ENCODE results near the gene CDHR2.
A peak's percentile ranks its signal among the peaks of the same experiment; 100 is the strongest.
"Not testable (repeated sequence)": the region's sequence is repeated elsewhere in the genome, so short reads cannot be mapped to it uniquely, and the experiment has no call there.

CDHR2 gene

DNA sequence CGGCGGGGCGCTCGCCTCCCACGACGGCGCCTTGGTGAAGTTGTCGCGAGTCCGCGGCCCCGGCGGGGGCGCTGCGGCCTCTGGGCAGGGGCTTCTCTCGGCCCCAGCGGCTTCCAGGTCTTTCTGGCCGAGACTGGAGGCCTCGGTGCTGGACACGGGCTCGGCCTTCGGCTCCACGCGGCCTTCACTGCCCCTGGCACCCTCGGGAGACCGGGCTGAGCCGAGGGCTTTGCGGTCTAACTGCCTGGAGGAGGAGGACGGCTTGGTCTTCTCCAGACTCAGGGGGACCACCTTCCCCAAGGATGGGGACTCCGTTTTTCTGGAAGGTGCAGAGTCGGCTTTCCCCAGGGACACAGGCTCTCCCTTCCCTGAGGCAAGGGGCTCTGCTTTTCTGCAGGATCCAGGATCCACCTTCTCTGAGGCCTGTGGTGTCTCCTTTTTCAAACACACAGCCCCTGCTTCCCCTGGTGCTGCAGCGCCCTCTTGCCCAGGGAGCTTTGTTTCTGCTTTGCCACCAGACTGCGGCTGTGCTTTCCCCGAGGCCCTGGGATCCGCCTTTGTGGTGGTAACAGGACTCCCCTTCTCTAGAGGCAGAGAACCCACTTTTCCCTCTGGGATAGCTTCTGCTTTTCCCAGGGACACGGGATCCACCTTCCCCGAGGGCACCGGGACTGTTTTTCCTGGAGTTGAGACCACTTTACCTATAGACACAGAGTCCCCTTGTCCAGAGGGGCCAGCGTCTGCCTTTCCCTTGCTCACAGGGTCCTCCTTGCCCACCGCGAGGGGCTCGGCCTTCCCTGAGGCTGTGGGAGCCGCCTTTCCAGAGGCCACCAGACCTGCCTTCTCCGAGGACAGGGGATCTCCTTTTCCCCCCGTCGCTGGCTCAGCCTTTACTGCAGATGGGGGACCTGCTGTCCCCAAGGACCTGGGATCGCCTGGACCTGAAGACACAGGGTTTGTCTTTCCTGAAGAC is 48.6 kb downstream of the CDHR2 start:
- peak; percentile 85 for DNase-seq

DNA sequence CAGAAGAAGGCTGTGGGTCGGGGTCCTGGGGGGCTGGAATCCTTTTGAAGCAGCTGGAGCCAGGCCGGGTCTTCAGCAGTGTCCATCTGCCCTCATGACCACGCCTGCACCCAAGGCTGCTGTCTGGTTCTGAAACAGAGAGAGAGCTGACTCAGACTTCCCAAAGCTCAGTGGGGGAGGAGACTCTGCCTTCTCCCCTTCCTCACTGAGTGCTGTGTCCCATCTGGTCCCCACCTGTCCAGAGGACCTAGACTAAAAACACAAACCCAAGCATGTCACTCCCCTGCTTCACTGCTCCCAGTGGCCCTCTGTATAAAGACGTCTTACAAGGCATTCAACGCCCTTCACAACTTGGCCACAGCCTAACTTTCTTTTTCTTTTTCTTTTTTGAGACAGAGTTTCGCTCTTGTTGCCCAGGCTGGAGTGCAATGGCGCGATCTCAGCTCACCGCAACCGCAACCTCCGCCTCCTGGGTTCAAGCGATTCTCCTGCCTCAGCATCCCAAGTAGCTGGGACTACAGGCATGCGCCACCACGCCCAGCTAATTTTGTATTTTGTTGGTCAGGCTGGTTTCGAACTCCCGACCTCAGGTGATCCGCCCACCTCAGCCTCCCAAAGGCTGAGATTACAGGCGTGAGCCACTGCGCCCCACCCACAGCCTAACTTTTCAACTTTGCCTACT is 50.7 kb downstream of the CDHR2 start:
- DNase-seq = not testable (repeated sequence)

DNA sequence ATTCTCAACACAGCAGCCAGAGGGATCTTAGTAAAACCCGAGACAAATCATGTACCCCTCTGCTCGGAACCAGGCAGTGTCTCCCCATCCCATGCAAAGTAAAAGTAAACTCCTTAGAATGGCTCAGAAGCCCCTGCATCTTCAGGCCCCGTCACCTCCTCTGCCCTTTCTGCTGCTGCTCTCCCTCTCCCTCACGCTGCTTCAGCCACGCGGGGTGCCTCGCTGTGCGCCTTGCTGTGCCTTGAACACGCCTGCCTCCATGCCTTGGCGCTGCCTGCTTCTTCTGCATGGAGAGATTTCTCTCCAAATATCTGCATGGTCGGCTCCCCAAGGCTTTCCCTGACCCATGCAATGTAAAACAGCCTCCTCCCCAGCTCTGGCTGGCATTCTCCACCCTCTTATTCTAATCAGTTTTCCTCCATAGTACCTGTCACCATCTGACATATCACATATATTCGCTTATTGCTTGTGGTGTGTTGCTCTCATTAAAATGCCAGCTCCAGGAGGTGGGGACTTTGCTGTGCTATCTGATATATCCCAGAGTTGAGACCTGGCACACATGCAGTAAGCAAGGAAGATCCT is 52.9 kb downstream of the CDHR2 start:
- no peak for DNase-seq

DNA sequence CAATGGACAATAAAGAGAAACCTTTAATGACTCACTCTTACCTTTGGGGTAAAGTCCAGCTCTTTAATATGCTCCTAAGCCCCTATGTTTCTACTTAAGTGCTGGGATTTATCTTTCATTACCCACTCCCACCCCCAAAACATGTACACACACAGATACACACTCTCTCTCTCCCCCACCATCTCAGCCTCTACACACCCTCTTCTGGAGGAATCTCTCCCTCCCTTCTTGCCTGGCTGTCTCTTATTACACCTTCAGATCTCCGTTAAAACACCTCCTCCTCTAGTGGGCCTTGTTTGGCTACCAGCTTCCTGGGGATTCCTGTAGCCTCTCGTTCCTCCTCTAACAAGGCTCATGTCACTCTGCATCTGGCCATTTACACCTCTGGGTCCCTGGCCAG is 53.9 kb downstream of the CDHR2 start:
- DNase-seq = no peak

DNA sequence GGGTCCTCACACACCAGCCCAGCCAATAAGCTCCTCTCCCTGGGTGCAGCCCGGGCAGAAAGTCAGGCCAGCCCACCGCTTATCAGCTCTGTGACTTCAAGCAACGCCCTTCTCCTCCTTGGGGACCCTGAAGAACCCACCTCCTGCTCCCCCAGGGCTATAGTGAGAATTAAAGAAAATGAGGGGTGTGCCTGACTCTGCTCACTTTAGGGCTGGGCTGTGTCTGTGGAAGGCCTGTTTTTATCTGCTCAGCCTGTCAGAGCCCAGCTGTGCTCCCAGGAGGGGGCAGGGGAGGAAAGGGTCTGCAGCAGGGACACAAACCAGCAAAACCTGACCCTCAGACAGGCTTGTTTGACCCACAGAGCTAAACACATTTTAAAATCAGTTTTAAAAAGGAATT is 56.9 kb downstream of the CDHR2 start:
- no peak for DNase-seq

DNA sequence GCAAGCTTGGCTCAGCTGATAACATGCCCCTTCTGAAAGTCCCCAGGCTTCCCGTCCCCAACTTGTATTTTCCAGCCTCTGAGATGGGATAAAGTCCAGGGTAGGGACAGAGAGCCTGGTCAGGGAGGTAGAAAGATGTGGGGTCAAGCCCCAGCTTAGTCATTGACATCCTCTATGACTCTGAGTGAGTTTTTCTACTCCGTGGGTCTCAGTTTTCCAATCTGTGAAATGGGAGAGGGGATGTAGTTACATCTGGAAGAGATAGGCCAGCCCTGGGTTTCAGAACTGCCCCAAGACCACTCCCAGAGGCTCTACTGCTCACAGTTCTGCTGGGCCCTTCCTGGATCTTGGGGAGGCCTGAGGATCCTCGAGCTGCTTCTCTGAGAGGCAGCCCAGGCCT is 57.7 kb downstream of the CDHR2 start:
- no peak for DNase-seq

DNA sequence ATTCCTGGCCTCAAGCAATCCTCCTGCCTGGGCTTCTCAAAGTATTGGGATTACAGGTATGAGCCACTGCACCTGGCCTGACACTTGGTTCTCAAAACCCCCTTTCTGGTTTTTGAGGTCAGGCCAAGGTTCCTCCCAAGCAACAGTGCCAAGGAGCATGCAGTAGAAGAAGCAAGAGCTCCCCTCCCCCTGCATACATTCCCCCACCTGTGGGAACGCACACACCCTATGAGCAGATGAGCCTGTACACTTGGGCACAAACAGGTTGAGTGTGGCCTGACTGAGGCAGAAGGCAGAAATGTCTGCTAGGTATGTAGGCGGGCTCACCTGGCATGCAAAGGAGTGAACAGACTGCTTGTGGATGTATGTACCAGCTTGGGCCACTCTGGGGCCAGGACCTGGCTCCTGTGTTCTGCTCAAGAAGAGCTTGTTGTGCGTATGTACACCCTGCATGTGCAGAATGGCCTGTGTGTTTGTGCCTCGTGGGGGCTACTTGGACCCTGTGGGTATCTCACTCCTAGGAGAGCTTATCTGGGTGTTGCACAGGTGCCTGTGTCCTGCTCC is 59.1 kb downstream of the CDHR2 start:
- DNase-seq = no peak

DNA sequence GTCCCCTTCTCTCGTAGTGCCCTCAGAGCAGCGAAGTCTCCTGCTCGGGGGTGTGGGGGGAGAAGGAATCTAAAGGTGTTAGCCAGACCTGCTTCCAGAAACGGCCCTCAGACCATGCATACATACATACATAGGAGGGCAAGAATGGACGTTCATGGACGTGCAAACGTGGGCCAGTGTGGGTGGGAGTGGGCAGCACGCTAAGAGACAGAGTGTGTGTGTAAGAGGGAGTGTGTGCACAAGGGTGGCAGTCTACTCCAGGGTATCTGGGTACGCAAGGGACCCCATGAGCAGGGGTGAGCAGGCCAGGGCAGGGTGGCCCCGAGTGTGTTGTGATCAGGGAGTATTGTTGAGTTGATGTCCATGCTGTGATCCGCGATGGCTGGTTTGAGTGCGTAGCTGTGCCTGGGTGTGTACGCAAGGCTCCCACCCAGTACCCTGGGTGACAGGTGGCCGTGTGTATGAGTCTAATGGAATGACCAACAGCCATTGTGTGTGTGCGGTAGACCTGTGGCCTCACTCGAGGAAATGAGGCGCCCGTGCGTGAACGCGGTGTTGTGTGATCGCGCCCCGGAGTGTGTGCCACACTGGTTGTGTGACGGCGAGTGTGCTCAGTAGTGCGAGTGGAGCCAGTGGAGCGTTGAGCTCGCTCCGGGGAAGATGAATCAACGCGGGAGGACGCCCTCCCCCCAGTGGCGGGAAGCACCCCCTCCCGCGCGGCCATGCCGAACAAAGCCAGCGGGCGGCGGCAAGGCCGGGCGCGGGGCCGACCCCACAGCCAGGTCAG is 60.0 kb downstream of the CDHR2 start:
- DNase-seq = no peak

DNA sequence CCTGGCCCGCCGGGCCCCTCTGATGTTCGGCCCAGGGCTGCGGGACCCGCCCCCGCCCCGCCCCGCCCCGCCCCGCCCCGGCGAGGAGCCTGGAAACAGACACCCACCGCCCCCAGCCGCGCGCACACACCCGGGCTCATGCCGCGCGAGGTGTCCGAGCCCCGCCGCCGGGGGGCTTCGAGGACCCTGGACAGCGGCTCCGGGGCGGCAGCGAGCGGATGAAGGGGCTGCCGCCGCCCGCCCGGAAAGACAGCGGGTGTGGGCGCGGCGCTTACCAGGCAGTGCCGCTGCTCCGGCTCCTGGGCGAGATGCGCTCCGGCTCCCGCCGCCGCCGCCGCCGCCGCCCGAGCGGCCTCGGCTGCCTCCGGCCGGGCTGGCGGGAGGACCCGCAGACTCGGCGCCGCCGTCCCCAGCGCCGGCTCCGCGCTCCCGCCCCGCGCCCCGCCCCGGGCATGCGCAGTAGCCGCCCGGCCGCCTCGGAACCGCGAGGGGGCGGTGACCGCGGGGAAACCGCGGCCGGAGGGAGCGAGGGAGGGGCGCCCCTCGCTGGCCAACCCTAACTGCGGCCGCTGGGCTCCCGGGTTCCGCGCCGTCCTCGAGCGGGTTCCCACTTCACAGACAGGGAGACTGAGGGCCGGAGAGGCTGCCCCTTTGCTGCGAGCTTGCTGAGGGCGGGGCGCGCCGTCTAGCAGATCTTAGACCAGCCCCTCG is 60.7 kb downstream of the CDHR2 start, which contains the start of gene GPRIN1:
GPRIN1 (minus strand) TSS at position 433 of the 711 bp plus-strand sequence. CDS start 10,322 bp downstream, outside the sequence.
- DNase-seq = peak; percentile 97

DNA sequence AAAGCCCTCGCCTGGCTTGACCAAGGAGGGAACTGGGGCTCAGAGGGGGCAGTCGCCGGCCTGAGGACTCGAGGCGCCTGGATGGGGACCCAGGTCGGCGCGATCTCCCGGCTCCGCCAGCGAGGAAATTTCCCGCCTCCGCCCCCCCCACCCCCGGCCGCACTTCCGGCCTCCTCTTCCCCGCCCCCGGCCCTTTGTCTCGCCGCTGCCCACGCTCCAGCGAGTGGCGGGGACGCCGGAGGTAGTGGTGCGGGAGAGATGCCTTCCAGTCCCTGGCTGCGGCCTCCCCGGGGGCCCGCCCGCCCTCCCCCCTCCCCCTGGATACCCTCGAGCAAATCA is 61.3 kb downstream of the CDHR2 start:
- no peak for DNase-seq

DNA sequence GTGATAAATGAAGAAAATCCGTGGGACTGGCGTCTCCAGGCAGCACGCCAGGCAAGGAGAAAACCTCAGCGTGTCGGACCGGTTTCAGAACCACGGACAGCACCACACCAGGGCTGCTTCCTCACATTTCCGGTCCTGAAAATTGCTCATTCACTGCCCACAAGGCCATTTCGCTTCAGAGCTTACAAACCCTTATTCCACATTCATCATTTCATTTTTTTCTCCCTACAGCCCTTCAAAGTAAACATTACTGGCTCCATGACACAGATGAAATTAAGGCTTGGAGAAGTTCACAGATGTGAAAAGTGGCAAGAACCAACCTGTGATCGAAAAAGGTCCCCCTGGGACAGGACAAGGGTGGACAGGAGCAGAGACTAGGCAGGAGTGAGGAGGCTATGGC is 62.3 kb downstream of the CDHR2 start:
- DNase-seq = no peak

DNA sequence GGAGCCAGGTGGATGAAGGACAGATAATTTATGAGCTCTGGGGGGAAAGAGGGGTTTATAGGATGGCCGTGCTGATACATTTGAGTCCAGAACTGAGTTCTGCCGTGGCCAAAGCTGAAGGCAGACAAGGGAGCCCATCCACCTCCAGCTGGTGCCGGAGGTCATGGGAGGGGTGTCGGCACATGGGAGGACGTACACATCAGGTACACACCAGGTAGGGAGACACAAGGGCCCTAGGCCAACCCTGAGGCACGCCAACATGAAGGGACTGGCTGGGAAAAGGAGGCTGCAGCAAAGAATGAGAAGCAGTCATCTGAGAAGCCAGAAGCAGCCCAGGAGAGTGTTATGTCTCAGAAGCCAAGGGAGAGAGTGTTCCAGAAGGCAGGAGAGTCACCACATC is 62.9 kb downstream of the CDHR2 start:
- no peak for DNase-seq

DNA sequence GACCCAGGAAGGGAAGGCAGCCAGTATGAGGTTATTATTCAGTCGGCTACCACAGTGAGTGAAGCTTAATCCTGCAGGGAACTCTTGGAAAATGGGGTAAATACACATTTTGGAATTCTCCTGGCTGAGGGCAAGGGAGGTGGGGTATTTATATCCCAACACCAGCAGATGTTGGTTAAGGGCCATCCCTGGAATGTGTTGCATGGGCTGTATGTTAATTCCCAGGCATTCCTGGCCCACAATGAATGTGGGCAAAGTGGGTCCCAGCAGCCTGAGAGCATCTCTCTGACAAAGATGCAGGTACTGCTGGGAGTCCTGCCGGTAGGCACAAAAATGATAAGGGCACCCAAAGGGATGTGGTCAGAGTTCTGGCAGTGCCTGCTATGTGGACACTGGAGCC is 63.7 kb downstream of the CDHR2 start:
- DNase-seq = no peak

DNA sequence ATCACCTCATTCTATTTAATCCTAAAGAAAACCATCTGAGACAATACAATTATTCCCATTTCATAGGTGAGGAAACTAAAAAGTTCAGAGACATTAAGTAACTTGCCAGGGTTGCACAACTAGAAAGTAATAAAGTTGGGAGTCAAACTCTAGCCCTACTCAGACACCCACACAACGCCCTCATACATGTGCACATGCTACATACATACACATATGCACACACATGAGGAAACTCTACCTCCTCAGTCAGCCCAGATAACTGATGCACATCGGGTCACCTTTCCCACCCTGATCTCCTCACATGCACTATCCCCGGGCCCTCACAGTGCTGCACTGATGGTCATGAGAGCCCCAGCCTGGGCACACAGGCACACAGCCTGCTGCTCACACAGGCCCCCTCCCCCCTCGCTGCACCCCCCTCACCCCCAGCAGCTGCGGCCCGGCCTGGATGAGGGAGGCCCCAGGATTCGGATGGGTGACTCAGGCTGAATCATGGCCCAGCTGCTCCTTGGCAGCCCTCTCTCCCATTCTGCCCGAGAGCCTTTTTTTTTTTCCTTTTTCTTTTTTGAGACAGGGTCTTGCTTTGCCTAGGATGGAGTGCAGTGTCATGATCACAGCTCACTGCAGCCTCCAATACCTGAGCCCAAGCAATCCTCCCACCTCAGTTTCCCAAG is 65.8 kb downstream of the CDHR2 start:
- DNase-seq = peak; percentile 93

DNA sequence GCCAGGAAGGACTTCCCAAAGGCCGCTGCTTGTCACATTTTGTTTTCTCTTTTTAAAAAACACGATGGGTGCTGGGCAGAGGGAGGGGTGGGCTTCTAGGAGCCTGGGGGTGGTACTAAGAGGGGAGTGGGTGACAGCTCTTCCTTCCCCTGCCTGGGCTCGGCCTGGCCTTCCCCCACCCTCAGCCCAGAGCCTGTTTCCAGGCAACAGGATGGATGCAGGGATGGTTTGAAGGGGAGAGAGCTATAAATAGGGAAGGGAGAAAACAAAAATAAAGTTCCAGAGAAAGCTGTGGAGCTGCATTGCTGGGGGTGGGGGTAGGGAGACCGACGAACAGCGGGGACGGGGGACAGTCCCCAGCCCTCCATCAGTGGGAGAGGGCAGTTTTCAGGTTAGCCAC is 67.4 kb downstream of the CDHR2 start:
- no peak for DNase-seq

DNA sequence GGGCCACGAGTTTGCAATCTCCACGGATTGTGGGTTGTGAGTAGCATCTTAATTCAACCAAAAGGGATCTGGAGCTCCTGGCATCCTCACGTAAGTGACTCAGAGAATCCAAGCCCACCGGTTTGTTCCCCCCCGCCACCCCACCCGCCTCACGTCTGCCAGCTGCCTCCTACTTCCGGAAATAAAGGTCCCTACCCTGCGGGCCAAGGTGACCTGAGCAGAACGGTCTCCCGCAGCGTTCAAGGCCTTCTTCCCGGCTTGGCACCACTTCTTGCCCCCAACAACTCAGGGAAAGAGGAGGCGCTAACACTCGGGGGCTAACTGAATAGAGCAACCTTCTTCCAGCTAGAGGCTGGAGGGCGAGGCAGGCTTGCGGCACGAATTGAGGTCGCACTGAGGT is 69.6 kb downstream of the CDHR2 start:
- DNase-seq = no peak

DNA sequence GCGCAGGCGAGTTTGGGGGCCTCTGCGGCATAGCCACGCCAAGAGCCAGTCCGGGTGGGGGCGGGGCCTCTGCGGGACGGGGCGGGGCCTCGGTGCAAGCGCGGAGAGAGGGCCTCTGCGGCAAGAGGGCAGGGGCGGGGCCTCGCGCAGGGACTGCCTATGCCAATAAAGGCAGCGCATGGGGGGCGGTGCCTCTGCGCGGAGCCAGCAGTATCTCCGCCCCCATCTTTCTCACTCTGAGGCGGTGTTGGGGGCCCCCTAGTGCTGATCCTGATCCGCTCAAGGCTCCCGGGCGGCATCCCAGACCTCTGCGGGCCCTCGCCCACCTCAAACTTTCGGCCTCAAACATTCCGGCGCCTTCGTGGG is 70.0 kb downstream of the CDHR2 start:
- peak; percentile 77 for DNase-seq

DNA sequence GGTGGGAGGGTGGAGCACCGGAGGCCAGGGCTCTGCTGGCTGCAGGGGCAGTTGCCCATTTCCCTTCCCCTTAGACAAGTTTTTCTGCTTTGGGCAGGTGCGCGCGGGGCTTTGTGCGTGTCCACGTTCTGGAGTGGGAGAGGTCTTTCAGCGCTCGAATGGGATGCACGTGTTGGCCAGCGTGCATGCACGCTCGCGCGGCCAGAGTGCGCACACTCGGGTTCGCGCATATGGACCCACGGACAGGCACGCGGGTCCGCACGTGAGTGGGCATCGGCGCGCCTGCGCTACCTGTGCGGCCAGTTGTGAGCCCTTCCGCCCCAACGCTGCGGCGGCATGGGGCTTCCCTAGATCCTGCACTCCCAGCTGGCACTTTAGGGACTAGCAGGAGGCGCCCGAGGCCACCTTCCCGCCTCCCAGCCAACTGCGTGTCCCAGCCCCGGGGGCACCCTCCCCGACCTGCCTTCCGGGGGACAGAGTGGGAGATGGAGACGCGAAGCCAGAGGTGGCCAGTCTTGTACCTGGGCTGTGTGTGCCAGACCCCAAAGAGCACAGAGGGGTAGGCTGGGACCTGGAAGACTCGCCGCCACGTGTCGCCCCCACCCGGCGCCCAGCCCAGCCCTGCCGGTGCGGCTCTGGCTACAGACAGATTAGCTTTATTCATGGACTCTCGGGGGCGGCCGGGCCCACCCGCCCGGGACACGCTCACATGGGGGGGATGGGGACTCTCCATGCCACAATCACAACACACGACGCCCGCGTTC is 70.6 kb downstream of the CDHR2 start:
- DNase-seq = no peak

DNA sequence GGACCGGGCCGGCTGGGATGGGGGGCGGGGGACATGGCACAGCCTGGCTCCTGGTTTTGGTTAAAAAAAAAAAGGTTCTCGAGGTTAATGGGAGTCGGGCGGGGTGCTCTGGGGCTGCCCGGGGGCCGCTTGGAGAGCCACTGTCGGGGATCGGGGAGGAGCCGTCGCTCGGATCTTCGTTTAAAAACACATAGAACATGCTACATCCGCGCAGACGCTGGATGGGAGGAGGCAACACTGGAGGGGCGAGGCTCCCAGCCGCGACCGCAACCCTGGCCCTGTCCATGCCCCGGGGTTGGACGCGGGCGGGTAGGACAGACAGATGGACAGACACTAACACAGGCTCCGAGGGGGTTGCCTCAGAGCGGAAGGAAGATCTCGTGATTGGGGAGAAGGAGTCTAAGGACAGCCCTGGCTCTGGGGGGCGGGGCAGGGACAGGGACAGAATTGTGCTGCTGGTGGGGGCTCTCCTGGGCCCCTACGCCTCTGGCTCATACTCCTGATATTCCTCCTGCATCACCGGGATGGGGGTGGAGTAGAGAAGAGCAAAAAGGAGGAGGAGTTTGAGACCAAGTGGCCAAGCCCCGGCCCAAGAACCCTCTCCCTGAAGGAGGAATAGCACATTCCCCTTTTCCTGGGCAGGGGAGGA is 71.3 kb downstream of the CDHR2 start:
- no peak for DNase-seq

DNA sequence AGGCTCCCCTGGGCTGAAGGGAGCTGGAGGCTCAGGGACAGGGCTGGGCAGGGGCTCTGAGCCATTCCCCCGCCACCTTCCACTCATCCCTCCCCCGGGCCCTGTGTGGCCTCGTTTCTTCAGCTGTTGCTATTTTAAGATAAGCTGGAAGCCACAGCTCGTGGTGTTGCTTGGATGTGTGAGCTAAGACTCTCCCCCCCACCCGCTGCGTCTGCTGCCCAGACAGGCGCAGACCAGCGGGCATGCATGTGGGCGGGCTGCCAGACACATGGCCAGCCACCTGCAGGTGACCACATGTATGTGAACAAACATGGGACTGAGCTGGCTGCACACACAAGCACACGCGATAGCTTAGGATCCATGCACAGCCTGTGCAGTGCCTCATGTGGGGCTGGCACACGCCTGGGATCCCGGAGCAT is 72.5 kb downstream of the CDHR2 start:
- no peak for DNase-seq
